Glutamatergic neuron (in vitro differentiated cells): ENCODE results near the gene EIF4G1. TPM values are rescaled to one million over a fixed set of nuclear protein-coding genes. Genes with fewer than 3 reads are reported as not detected.

Experiments
- DNase-seq: peaks from one replicate; pipeline ENCODE4 v3.0.0; 2022
- H3K27ac Mint-ChIP-seq: one replicate; pipeline ENCODE4 v1.8.0; 2020; ENCODE audit warnings: mild to moderate bottlenecking, mixed read lengths, inconsistent platforms; ENCODE audit not compliant: unreplicated experiment
- H3K27me3 Mint-ChIP-seq: one replicate; pipeline ENCODE4 v1.8.0; 2020; ENCODE audit warnings: mild to moderate bottlenecking, moderate library complexity, mixed read lengths, inconsistent platforms; ENCODE audit not compliant: unreplicated experiment
- H3K36me3 Mint-ChIP-seq: one replicate; pipeline ENCODE4 v1.8.0; 2020; ENCODE audit warnings: mild to moderate bottlenecking, mixed read lengths, inconsistent platforms; ENCODE audit not compliant: unreplicated experiment
- H3K4me1 Mint-ChIP-seq: one replicate; pipeline ENCODE4 v1.8.0; 2020; ENCODE audit warnings: mild to moderate bottlenecking, low read depth, mixed read lengths, inconsistent platforms; ENCODE audit not compliant: unreplicated experiment
- H3K4me3 Mint-ChIP-seq: one replicate; pipeline ENCODE4 v1.8.0; 2020; ENCODE audit warnings: mild to moderate bottlenecking, mixed read lengths, inconsistent platforms; ENCODE audit not compliant: unreplicated experiment
- H3K9me3 Mint-ChIP-seq: one replicate; pipeline ENCODE4 v1.8.0; 2020; ENCODE audit warnings: mild to moderate bottlenecking, moderate library complexity, mixed read lengths, inconsistent platforms; ENCODE audit not compliant: unreplicated experiment
- total RNA-seq: library from RNA; stranded (reverse); fragmentation: NEBNext Ultra II Directional; extraction: Animal tissue kit (Norgen Biotek cat#: 25700); gene quantifications from one replicate; pipeline ENCODE4 v1.2.1, GENCODE V29; 2021; ENCODE audit not compliant: unreplicated experiment
- TF ChIP-seq, protein P1 (sequence below): fragments of 200-600 bp; sonication (generic); IDR thresholded peaks from one replicate; pipeline ENCODE4 v1.5.0; 2021; ENCODE audit not compliant: partially characterized antibody, unreplicated experiment

Gene EIF4G1
- total RNA-seq, 1 donor from 2014 or later: 346 TPM

GRCh38 chr3:184381261-184382224 lies 67.1 kb downstream of the EIF4G1 start:
- H3K4me3 Mint-ChIP-seq: peak overlapping the region; percentile 82
- H3K27ac Mint-ChIP-seq: no peak overlapping the region
- H3K4me1 Mint-ChIP-seq: peaks cover 19% of the 10 kb centered on the region
- DNase-seq: peak; percentile 54
- no peaks in the 10 kb centered on the region for H3K36me3 Mint-ChIP-seq
- TF ChIP-seq, protein P1, sequence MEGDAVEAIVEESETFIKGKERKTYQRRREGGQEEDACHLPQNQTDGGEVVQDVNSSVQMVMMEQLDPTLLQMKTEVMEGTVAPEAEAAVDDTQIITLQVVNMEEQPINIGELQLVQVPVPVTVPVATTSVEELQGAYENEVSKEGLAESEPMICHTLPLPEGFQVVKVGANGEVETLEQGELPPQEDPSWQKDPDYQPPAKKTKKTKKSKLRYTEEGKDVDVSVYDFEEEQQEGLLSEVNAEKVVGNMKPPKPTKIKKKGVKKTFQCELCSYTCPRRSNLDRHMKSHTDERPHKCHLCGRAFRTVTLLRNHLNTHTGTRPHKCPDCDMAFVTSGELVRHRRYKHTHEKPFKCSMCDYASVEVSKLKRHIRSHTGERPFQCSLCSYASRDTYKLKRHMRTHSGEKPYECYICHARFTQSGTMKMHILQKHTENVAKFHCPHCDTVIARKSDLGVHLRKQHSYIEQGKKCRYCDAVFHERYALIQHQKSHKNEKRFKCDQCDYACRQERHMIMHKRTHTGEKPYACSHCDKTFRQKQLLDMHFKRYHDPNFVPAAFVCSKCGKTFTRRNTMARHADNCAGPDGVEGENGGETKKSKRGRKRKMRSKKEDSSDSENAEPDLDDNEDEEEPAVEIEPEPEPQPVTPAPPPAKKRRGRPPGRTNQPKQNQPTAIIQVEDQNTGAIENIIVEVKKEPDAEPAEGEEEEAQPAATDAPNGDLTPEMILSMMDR: no peak
- peaks cover 7% of the 10 kb centered on the region for H3K9me3 Mint-ChIP-seq
- H3K27me3 Mint-ChIP-seq: peaks cover 13% of the 10 kb centered on the region

DNA sequence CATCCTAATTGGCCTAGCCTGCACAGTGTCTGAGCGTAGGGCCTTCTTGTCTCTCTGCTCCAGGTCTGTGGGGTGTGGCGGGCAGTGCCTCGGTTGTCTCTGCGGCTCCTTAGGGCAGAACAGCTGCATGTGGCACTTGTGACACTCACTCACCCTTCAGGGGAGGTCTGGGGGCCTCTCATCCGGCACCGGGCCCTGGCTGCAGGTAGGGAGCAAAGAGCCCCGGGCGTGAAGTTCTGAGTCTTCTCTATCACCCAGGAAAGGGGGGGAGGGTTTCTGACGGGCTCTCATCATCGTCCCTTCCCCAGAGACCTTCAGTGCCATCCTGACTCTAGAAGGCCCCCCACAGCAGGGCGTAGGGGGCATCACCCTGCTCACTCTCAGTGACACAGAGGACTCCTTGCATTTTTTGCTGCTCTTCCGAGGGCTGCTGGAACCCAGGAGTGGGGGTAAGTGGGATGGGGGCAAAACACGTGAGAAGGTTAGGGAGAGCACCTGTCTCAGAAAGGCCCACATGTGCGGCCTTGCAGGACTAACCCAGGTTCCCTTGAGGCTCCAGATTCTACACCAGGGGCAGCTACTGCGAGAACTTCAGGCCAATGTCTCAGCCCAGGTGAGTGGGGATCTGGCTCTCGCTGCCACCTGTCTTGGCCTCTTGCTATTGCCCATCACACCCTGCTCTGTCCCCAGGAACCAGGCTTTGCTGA lies 68.1 kb downstream of the EIF4G1 start:
- no peaks in the 10 kb centered on the region for H3K36me3 Mint-ChIP-seq
- H3K4me3 Mint-ChIP-seq: no peak overlapping the region

GRCh38 chr3:184383033-184383740 lies 68.8 kb downstream of the EIF4G1 start:
- Mint-ChIP-seq H3K4me1 (peaks cover 12% of the 10 kb centered on the region), H3K27me3 (peaks cover 14% of the 10 kb centered on the region), H3K4me3 (no peak overlapping the region), H3K9me3 (peaks cover 7% of the 10 kb centered on the region), H3K27ac (no peak overlapping the region), H3K36me3 (no peaks in the 10 kb centered on the region)
- DNase-seq: no peak
- TF ChIP-seq, protein P1: no peak

More for the DNA sequence above, 68.1 kb downstream of the EIF4G1 start:
- H3K27me3 Mint-ChIP-seq: peaks cover 14% of the 10 kb centered on the region
- no peak overlapping the region for H3K27ac Mint-ChIP-seq
- TF ChIP-seq, protein P1: no peak
- H3K9me3 Mint-ChIP-seq: peaks cover 7% of the 10 kb centered on the region
- DNase-seq: no peak
- H3K4me1 Mint-ChIP-seq: peaks cover 18% of the 10 kb centered on the region

DNA sequence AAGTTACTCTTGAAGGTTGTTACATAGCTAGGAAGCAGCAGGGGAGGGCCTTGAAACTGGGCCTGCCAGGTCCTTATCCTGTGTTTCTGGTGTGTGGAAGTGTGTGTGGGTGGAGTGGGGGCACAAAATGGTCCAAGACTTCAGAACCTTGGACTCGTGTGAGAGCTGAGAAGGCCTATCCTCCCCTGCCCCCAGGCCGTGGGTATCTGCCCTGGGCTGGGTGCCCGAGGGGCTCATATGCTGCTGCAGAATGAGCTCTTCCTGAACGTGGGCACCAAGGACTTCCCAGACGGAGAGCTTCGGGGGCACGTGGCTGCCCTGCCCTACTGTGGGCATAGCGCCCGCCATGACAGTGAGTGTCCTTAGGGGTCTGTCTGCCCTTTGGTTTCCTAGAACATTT lies 69.9 kb downstream of the EIF4G1 start:
- no peak for DNase-seq
- H3K36me3 Mint-ChIP-seq: no peaks in the 10 kb centered on the region
- no peak overlapping the region for H3K27ac Mint-ChIP-seq
- TF ChIP-seq, protein P1: no peak
- H3K4me1 Mint-ChIP-seq: peaks cover 1% of the 10 kb centered on the region
- H3K27me3 Mint-ChIP-seq: peaks cover 10% of the 10 kb centered on the region
- H3K4me3 Mint-ChIP-seq: no peak overlapping the region
- peaks cover 1% of the 10 kb centered on the region for H3K9me3 Mint-ChIP-seq

Other genes starting within 250 kb of the EIF4G1 start
- gene HTR3E, start 217.5 kb upstream of the EIF4G1 start, total RNA-seq: not detected
- gene EIF2B5, start 179.2 kb upstream of the EIF4G1 start, total RNA-seq: 41.6 TPM
- gene DVL3, start 159.2 kb upstream of the EIF4G1 start, total RNA-seq: 213 TPM
- gene AP2M1, start 139.8 kb upstream of the EIF4G1 start, total RNA-seq: 315 TPM
- 87.9 TPM for gene ABCF3, start 128.4 kb upstream of the EIF4G1 start, total RNA-seq
- 56.5 TPM for gene VWA5B2, start 85.0 kb upstream of the EIF4G1 start, total RNA-seq
- 26.5 TPM for gene ALG3, start 65.6 kb upstream of the EIF4G1 start, total RNA-seq
- gene EEF1AKMT4, start 64.9 kb upstream of the EIF4G1 start, total RNA-seq: 1.7 TPM
- 14.8 TPM for gene CAMK2N2, start 53.1 kb upstream of the EIF4G1 start, total RNA-seq
- gene ECE2, start 38.6 kb upstream of the EIF4G1 start, total RNA-seq: 1.6 TPM
- gene PSMD2, start 15.4 kb upstream of the EIF4G1 start, total RNA-seq: 338 TPM
- 51.4 TPM for gene FAM131A, start 23.0 kb downstream of the EIF4G1 start, total RNA-seq
- gene CLCN2, start 47.0 kb downstream of the EIF4G1 start, total RNA-seq: 17.8 TPM
- 48.1 TPM for gene POLR2H, start 47.1 kb downstream of the EIF4G1 start, total RNA-seq
- gene THPO, start 63.6 kb downstream of the EIF4G1 start, total RNA-seq: 1.6 TPM
- 47.1 TPM for gene CHRD, start 65.4 kb downstream of the EIF4G1 start, total RNA-seq
- gene EPHB3, start 247.2 kb downstream of the EIF4G1 start, total RNA-seq: 5.0 TPM